Suprapubic skin (tissue), 4 donors: ENCODE data around the gene MRNIP. TPM values are rescaled to one million over a fixed set of nuclear protein-coding genes. Genes with fewer than 3 reads are reported as not detected.

Source experiments
- DNase-seq, 2 donors: peaks; one replicate each; pipeline ENCODE4 v3.0.0-alpha.2; 2019; ENCODE audit warnings: low spot score in 2 of 2
- H3K27ac ChIP-seq: fragments of 200-600 bp; sonication (generic); one replicate; pipeline ENCODE4 v1.5.1; 2019
- H3K27me3 ChIP-seq: fragments of 200-600 bp; sonication (generic); one replicate; pipeline ENCODE4 v1.5.1; 2019
- H3K36me3 ChIP-seq: fragments of 200-600 bp; sonication (generic); one replicate; pipeline ENCODE4 v1.5.1; 2019
- H3K4me1 ChIP-seq: fragments of 200-600 bp; sonication (generic); one replicate; pipeline ENCODE4 v1.5.1; 2019
- H3K4me3 ChIP-seq: fragments of 200-600 bp; sonication (generic); one replicate; pipeline ENCODE4 v1.5.1; 2019; ENCODE audit warnings: mild to moderate bottlenecking
- H3K9me3 ChIP-seq: fragments of 200-600 bp; sonication (generic); one replicate; pipeline ENCODE4 v1.5.1; 2019
- EP300 ChIP-seq: sonication (generic); formaldehyde crosslinking; IDR thresholded peaks from one replicate; pipeline ENCODE4 v1.6.1; 2017; ENCODE audit warnings: antibody characterized with exemption
- POLR2A ChIP-seq, 2 donors: fragments of 450-650 bp; IDR thresholded peaks; one replicate each; pipeline ENCODE4 v1.6.1; 2017; ENCODE audit warnings: antibody characterized with exemption in 2 of 2, mild to moderate bottlenecking in 2 of 2, moderate library complexity in 2 of 2
- POLR2AphosphoS5 ChIP-seq, 3 donors: sonication (generic); formaldehyde crosslinking; IDR thresholded peaks; one replicate each; pipeline ENCODE4 v1.6.1; 2017; ENCODE audit warnings: antibody characterized with exemption in 3 of 3
- WGBS: methylation state at CpG from one replicate; pipeline ENCODE4 v1.1.5; 2018; 5-methylcytosine and 5-hydroxymethylcytosine counted together
- total RNA-seq, 4 donors: library from RNA; depleted of rRNA; stranded (reverse); fragments of >200 nt; gene quantifications; one replicate each; pipeline ENCODE4 v1.1.0, GENCODE V29; 2016
- TF ChIP-seq, protein P1 (sequence below), 2 donors: fragments of 200-600 bp in 1 of 2; fragments of 450-650 bp in 1 of 2; sonication (generic) in 1 of 2; IDR thresholded peaks; one replicate each; pipeline ENCODE4 v1.5.1; 2016 to 2019; ENCODE audit warnings: antibody characterized with exemption in 2 of 2, mild to moderate bottlenecking in 1 of 2, moderate library complexity in 1 of 2

Gene MRNIP
- total RNA-seq, 4 donors from 2014 or later = 11.6 to 102 (median 22.6) TPM

DNA sequence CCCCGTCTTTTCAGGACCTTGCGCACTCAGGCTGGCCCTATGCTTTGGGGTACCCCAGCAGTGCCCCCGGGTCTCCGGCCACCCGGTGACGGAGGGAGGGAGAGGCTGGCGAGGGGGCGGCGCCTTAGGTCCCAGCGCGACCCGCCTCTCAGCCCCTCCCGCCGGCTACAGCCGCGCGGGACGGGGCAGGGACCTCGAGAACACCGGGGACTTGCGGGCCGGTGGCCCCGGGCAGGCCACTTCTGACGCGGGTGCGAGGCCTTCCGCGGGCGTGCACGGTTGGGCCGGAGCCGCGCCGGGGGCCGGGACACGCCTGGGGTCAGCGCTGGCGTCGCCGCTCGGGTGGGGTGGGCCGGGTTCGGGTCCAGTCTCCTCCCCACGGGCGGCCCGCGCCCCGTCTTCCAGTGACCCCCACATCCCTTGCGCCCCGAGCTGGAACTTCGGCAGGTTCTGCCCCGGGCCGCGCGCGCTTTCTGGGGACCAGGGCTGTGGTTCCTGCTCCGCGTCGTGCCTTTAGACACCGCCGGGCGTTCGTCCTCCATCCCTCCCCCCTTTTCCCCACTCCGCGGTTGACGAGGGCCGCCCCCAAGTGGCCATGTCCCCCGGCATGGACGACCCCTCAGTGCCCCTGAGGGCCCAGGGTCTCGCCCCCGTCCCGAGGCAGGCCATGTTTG, 41.7 kb downstream of the MRNIP start:
- H3K4me3 ChIP-seq = peak overlapping the region; percentile 53
- no peak for TF ChIP-seq POLR2AphosphoS5 (IDR thresholded peaks at IDR 0.05)
- H3K27me3 ChIP-seq = no peaks in the 10 kb centered on the region
- H3K36me3 ChIP-seq = peaks cover 4% of the 10 kb centered on the region
- H3K9me3 ChIP-seq = no peaks in the 10 kb centered on the region
- WGBS = 2% methylated on average over 9 of the region's 72 CpGs
- peak in 1 of 2 donors; percentile 75 for DNase-seq
- H3K4me1 ChIP-seq = peaks cover 42% of the 10 kb centered on the region
- H3K27ac ChIP-seq = peak overlapping the region; percentile 14

DNA sequence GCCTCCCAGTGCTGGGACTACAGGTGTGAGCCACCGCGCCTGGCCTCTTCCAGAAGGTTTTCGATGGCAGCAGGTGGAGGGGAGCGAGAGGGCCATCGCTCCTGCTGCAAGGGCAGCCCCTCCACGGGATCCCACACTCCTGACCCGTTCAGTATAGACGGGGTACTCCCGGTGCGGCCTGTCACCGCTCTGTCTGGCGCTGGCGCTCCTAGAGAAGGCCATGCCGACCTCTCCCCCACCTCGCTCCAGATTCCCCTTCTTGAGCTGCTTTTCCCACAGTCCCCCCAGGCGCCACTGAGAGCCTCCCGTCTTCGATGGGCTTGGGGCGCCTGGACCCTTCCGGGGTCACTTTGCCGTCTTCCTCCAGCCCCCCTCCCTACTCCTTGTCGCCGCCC, 42.2 kb downstream of the MRNIP start:
- peaks cover 41% of the 10 kb centered on the region for H3K4me1 ChIP-seq
- H3K9me3 ChIP-seq = no peaks in the 10 kb centered on the region
- TF ChIP-seq POLR2AphosphoS5 (IDR thresholded peaks at IDR 0.05) = no peak
- no peak for TF ChIP-seq EP300
- TF ChIP-seq, protein P1, sequence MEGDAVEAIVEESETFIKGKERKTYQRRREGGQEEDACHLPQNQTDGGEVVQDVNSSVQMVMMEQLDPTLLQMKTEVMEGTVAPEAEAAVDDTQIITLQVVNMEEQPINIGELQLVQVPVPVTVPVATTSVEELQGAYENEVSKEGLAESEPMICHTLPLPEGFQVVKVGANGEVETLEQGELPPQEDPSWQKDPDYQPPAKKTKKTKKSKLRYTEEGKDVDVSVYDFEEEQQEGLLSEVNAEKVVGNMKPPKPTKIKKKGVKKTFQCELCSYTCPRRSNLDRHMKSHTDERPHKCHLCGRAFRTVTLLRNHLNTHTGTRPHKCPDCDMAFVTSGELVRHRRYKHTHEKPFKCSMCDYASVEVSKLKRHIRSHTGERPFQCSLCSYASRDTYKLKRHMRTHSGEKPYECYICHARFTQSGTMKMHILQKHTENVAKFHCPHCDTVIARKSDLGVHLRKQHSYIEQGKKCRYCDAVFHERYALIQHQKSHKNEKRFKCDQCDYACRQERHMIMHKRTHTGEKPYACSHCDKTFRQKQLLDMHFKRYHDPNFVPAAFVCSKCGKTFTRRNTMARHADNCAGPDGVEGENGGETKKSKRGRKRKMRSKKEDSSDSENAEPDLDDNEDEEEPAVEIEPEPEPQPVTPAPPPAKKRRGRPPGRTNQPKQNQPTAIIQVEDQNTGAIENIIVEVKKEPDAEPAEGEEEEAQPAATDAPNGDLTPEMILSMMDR (IDR thresholded peaks at IDR 0.05) = no peak
- TF ChIP-seq POLR2A (IDR thresholded peaks at IDR 0.05) = no peak
- H3K36me3 ChIP-seq = peaks cover 4% of the 10 kb centered on the region
- H3K27me3 ChIP-seq = no peaks in the 10 kb centered on the region
- 58% methylated on average over 22 of the region's 23 CpGs for WGBS
- peak overlapping the region; percentile 53 for H3K4me3 ChIP-seq
- peak in 1 of 2 donors; percentile 68 for DNase-seq
- no peak overlapping the region for H3K27ac ChIP-seq

DNA sequence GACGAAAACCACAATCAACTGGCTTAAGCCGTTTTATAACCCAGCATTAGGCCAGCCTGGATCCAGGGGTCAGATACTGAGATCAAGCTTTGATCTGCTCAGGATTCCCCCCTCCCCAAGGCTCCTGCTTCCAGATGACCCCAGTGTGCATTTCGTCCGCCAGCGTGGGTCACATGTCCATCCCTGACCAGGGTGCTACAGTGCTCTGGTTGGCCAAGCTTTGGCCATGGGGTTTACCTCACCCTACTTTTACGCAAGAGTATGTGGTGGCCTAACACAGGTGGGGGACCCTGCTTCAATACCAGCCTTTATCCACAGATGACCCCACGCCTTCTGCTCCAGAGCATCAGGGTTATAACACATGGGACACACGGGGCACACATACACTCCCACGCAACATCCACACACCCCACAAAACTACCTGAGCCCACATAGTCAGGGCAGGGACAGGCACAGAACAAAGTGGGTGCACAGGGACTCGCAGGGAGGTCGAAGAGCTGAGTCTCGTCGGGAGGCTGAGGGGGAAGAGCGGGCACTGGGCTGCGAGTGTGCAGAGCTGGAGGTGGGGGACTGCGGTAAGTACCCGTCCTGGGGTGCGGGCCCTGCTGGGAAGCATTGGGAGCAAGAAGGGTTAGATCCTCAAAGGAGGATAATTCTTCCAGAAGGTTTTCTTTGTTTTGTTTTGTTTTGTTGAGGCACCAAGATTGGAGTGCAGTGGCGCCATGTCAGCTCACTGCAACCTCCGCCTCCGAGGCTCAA, 42.9 kb downstream of the MRNIP start:
- H3K36me3 ChIP-seq = peaks cover 4% of the 10 kb centered on the region

DNA sequence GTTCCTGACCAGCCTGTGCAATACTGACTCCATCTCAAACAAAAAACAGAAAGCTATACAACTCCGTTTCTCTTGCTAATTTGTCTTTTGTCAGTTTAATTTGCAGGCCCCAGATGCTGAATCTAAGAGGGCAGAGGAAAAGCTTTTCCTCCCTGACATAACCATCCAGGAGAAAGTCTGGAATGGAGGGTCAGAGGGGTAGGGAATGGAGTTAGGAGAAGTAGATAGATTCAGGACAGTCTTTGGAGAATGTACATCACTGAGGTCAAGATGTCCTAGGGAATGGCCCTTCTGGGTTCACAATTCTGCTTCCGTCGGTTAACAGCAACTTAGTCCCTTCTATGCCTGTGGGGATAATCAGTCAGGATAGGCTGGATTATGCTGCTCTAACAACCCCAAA, 44.5 kb downstream of the MRNIP start:
- H3K27me3 ChIP-seq = no peaks in the 10 kb centered on the region
- H3K9me3 ChIP-seq = no peaks in the 10 kb centered on the region
- H3K4me1 ChIP-seq = peaks cover 26% of the 10 kb centered on the region
- H3K27ac ChIP-seq = no peak overlapping the region
- no peak for DNase-seq
- no peak for TF ChIP-seq POLR2A (IDR thresholded peaks at IDR 0.05)
- TF ChIP-seq EP300 = no peak
- TF ChIP-seq, protein P1 (IDR thresholded peaks at IDR 0.05) = no peak
- no peak for TF ChIP-seq POLR2AphosphoS5 (IDR thresholded peaks at IDR 0.05)
- 83% methylated on average over 3 of the region's 3 CpGs for WGBS
- no peak overlapping the region for H3K4me3 ChIP-seq
- peaks cover 4% of the 10 kb centered on the region for H3K36me3 ChIP-seq

More for the DNA sequence above, 42.9 kb downstream of the MRNIP start:
- 95% methylated on average over 20 of the region's 21 CpGs for WGBS
- TF ChIP-seq EP300 = no peak
- TF ChIP-seq POLR2AphosphoS5 (IDR thresholded peaks at IDR 0.05) = no peak
- TF ChIP-seq POLR2A (IDR thresholded peaks at IDR 0.05) = no peak
- TF ChIP-seq, protein P1 (IDR thresholded peaks at IDR 0.05) = no peak
- Histone ChIP-seq H3K9me3 (no peaks in the 10 kb centered on the region), H3K4me3 (no peak overlapping the region), H3K27ac (no peak overlapping the region), H3K27me3 (no peaks in the 10 kb centered on the region), H3K4me1 (peaks cover 41% of the 10 kb centered on the region)
- DNase-seq = no peak

DNA sequence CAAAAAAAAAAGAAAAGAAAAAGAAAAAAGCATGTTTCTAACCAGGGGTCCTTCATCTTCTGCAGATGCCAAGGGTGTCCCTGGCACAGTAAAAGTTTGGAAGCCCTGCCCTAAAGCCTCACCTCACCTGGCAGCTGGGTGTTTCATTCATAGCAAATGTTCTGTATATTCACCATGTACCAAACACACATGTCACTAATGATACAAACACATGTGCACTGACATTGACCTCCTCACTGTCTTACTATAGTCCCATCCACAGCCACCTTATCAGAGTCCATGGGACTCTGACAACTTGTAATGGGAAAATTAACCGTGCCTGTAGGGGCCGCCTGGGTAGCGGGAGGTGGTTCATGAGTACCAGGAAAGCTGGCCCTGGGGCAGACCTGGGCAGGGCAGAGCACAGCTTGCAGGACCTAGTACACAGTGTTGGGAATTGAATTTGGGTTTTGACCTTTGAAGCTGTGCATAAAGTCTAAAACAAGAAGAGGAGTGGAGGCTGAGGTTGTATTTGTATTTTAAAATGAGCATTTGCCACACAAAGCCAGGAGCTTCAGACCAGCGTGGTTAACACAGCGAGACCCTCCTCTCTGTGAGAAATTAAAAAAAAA, 45.5 kb downstream of the MRNIP start:
- H3K9me3 ChIP-seq = no peaks in the 10 kb centered on the region
- peaks cover 4% of the 10 kb centered on the region for H3K36me3 ChIP-seq
- DNase-seq = no peak
- no peaks in the 10 kb centered on the region for H3K27me3 ChIP-seq
- no peak overlapping the region for H3K4me3 ChIP-seq
- no peak for TF ChIP-seq POLR2AphosphoS5 (IDR thresholded peaks at IDR 0.05)
- no peak for TF ChIP-seq EP300
- no peak for TF ChIP-seq POLR2A (IDR thresholded peaks at IDR 0.05)
- TF ChIP-seq, protein P1 (IDR thresholded peaks at IDR 0.05) = no peak
- H3K4me1 ChIP-seq = peaks cover 17% of the 10 kb centered on the region
- WGBS = 86% methylated on average over 5 of the region's 5 CpGs
- no peak overlapping the region for H3K27ac ChIP-seq
